Lung (tissue), 16 donors: ENCODE data around the gene TMEM108. TPM values are rescaled to one million over a fixed set of nuclear protein-coding genes. Genes with fewer than 3 reads are reported as not detected.
A peak's percentile ranks its signal among the peaks of the same experiment; 100 is the strongest.
"Not testable (repeated sequence)": the region's sequence is repeated elsewhere in the genome, so short reads cannot be mapped to it uniquely, and the experiment has no call there.

Source experiments
- ATAC-seq: fragments of 200-7000 bp; cut with Tn5 transposase; one replicate; pipeline ENCODE4 v1.9.1; 2020; ENCODE audit warnings: moderate number of reproducible peaks; ENCODE audit not compliant: insufficient read depth, low FRiP score
- DNase-seq, 3 donors: peaks; one replicate each; pipeline ENCODE4 v3.0.0-alpha.2; 2013 to 2017
- H3K27ac ChIP-seq, 2 donors: one replicate each; pipeline ENCODE4 v1.5.1; 2013; ENCODE audit warnings: mild to moderate bottlenecking in 2 of 2, moderate library complexity in 2 of 2, control low read depth in 1 of 2, inconsistent platforms in 1 of 2, low read depth in 1 of 2, low read length in 1 of 2
- H3K27me3 ChIP-seq, 3 donors: one replicate each; pipeline ENCODE4 v1.5.1; 2013; ENCODE audit warnings: low read length in 2 of 3; ENCODE audit not compliant: control insufficient read depth in 3 of 3, insufficient read depth in 3 of 3
- H3K36me3 ChIP-seq, 4 donors: one replicate each; pipeline ENCODE4 v1.5.1; 2013; ENCODE audit warnings: low read length in 4 of 4, mild to moderate bottlenecking in 1 of 4, moderate library complexity in 1 of 4; ENCODE audit not compliant: control insufficient read depth in 4 of 4, insufficient read depth in 4 of 4
- H3K4me1 ChIP-seq, 5 donors: one replicate each; pipeline ENCODE4 v1.5.1; 2013; ENCODE audit warnings: low read length in 5 of 5, mild to moderate bottlenecking in 2 of 5, moderate library complexity in 1 of 5; ENCODE audit not compliant: control insufficient read depth in 5 of 5, insufficient read depth in 5 of 5
- H3K4me3 ChIP-seq: one replicate; pipeline ENCODE4 v1.5.1; 2013; ENCODE audit warnings: mild to moderate bottlenecking, control low read depth, moderate library complexity
- H3K9ac ChIP-seq, 2 donors: one replicate each; pipeline ENCODE4 v1.5.1; 2013; ENCODE audit warnings: low read length in 2 of 2, control low read depth in 1 of 2; ENCODE audit not compliant: insufficient read depth in 1 of 2
- H3K9me3 ChIP-seq, 4 donors: one replicate each; pipeline ENCODE4 v1.5.1; 2013; ENCODE audit warnings: low read length in 3 of 4, mild to moderate bottlenecking in 1 of 4, moderate library complexity in 1 of 4; ENCODE audit not compliant: control insufficient read depth in 4 of 4, insufficient read depth in 3 of 4
- WGBS, 2 donors: extraction: QIAGEN DNeasy Blood & Tissue Kit; methylation state at CpG; one replicate each; pipeline ENCODE4 v1.1.7; 2013; 5-methylcytosine and 5-hydroxymethylcytosine counted together
- long read RNA-seq, 5 donors: transcript quantifications; one replicate each; lab custom pipeline, GENCODE V29; 2026
- polyA plus RNA-seq, 2 donors: library from polyadenylated mRNA; stranded (reverse); fragments of 200-250 nt; gene quantifications; one replicate each; pipeline ENCODE4 v1.2.1, GENCODE V29; 2013
- total RNA-seq, 2 donors: library from RNA; depleted of rRNA in 1 of 2; stranded (reverse); fragments of >200 nt in 1 of 2; gene quantifications; one replicate each; pipeline ENCODE4 v1.2.1, GENCODE V29; 2014 to 2021
- TF ChIP-seq, protein P1 (sequence below): IDR thresholded peaks from 2 replicates; pipeline ENCODE4 v1.5.1; 2012; ENCODE audit warnings: mild to moderate bottlenecking; ENCODE audit errors: control extremely low read depth, extremely low read depth
- donor health status: control.
- donor health status: control.
- donor health status: Bipolar disorder and iron deficiency.
- donor health status: healthy.
- donor health status: DM: yes; HTN: yes; CAD: no.

TMEM108 gene
- total RNA-seq (10 to 100 TPM in 1 of 2 donors, 1 to 10 TPM in 1; 9.8 to 16.9 TPM), polyA plus RNA-seq (1 to 10 TPM; 3.0 to 5.3 TPM)
- long read RNA-seq, donor 1, transcript TMEM108-201 (6 exons, 3,744 nt) = minor isoform, 5 of 54 reads
- long read RNA-seq, donor 1, transcript TMEM108-205 (3 exons, 1,929 nt) = major isoform, 19 of 54 reads
- long read RNA-seq, donor 1, partial matches to known transcripts = 25 of 54 reads
- long read RNA-seq, donor 1, other reads (novel, unspliced or antisense) = 0 of 54 reads
- long read RNA-seq, donor 2, partial matches to known transcripts = 7 of 9 reads
- long read RNA-seq, donor 2, other reads (novel, unspliced or antisense) = 0 of 9 reads
- long read RNA-seq, donor 3, transcript TMEM108-205 (3 exons, 1,929 nt) = major isoform, 11 of 20 reads
- long read RNA-seq, donor 3, partial matches to known transcripts = 5 of 20 reads
- long read RNA-seq, donor 3, other reads (novel, unspliced or antisense) = 0 of 20 reads
- long read RNA-seq, donor 4, partial matches to known transcripts = 13 of 20 reads
- long read RNA-seq, donor 4, other reads (novel, unspliced or antisense) = 0 of 20 reads
- long read RNA-seq, donor 5, transcript TMEM108-201 (6 exons, 3,744 nt) = minor isoform, 7 of 49 reads
- long read RNA-seq, donor 5, transcript TMEM108-202 (6 exons, 2,165 nt) = minor isoform, 6 of 49 reads
- long read RNA-seq, donor 5, transcript TMEM108-205 (3 exons, 1,929 nt) = major isoform, 17 of 49 reads
- long read RNA-seq, donor 5, partial matches to known transcripts = 19 of 49 reads
- long read RNA-seq, donor 5, other reads (novel, unspliced or antisense) = 0 of 49 reads

DNA sequence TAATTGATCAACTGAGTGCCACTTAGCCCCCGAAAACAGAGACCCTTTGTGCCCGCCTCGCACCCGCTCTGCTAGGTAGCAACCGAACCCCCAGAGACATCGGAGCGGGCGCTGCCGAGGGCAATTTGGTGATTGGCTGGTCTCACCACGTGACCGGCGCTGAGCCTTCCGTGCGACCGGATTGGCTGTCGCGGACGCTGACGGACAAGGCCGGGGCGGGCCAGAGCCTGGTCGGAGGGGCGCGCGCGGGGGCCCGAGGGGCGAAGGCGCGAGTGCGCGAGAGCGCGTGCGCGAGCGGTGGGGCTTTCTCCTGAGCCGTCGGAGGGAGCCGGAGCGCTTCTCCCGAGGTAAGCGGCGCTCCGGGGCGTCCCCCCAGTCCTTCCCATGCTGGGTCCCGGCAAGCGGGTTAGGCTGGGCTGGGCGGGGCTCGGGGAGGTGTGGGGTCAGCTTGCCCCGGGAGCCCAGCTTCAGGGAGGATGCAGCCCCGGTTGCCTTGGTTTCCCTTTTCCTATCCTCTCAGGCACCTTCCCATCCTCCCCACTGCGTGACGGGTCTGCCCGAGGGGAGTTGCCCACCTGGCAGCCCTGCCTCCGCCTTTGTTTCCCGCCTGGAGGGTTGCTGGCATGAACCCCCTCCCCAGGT is at the start of gene TMEM108:
TMEM108 (plus strand) TSS at position 303 of the 642 bp plus-strand sequence.
- H3K27ac ChIP-seq = peak within 1 kb of the TSS in 1 of 2 donors; percentile 62

DNA sequence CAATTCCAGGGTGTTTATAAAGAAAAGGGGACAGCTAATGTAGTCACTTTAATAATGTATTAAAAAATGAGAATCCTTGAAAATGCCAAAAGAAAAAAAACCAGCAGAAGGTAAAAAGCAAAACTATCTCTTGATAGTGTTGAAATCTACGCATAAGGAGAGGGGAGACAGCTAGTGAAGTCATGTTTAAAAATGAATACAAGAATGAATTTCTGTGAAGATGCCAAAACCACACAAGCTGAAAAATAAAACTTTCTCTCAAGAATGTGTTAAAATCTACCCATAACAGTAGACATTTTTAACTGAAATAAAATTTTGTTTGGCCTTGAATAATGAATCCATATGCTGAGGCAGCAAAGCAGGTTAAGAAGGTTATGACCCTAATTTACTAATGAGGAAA is 42.2 kb upstream of the TMEM108 start:
- TF ChIP-seq, protein P1, sequence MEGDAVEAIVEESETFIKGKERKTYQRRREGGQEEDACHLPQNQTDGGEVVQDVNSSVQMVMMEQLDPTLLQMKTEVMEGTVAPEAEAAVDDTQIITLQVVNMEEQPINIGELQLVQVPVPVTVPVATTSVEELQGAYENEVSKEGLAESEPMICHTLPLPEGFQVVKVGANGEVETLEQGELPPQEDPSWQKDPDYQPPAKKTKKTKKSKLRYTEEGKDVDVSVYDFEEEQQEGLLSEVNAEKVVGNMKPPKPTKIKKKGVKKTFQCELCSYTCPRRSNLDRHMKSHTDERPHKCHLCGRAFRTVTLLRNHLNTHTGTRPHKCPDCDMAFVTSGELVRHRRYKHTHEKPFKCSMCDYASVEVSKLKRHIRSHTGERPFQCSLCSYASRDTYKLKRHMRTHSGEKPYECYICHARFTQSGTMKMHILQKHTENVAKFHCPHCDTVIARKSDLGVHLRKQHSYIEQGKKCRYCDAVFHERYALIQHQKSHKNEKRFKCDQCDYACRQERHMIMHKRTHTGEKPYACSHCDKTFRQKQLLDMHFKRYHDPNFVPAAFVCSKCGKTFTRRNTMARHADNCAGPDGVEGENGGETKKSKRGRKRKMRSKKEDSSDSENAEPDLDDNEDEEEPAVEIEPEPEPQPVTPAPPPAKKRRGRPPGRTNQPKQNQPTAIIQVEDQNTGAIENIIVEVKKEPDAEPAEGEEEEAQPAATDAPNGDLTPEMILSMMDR = no peak
- 83 to 88% methylated on average over 1 of the region's 1 CpG for WGBS, 2 donors

More for the DNA sequence above, at the start of gene TMEM108:
- H3K9me3 ChIP-seq = no peaks in the 10 kb centered on the region
- peak within 1 kb of the TSS; percentile 44 to 82 for H3K9ac ChIP-seq
- H3K36me3 ChIP-seq = no peaks in the 10 kb centered on the region
- peak; percentile 85 for ATAC-seq
- peak; percentile 94 to 95 (median 94) for DNase-seq
- 2% methylated on average over 47 to 57 of the region's 57 CpGs for WGBS, 2 donors
- H3K4me1 ChIP-seq = peaks cover 0 to 43% (median 8%) of the 10 kb centered on the region in 5 donors
- peak within 1 kb of the TSS; percentile 92 for H3K4me3 ChIP-seq
- TF ChIP-seq, protein P1 = no peak
- H3K27me3 ChIP-seq = no peaks in the 10 kb centered on the region

DNA sequence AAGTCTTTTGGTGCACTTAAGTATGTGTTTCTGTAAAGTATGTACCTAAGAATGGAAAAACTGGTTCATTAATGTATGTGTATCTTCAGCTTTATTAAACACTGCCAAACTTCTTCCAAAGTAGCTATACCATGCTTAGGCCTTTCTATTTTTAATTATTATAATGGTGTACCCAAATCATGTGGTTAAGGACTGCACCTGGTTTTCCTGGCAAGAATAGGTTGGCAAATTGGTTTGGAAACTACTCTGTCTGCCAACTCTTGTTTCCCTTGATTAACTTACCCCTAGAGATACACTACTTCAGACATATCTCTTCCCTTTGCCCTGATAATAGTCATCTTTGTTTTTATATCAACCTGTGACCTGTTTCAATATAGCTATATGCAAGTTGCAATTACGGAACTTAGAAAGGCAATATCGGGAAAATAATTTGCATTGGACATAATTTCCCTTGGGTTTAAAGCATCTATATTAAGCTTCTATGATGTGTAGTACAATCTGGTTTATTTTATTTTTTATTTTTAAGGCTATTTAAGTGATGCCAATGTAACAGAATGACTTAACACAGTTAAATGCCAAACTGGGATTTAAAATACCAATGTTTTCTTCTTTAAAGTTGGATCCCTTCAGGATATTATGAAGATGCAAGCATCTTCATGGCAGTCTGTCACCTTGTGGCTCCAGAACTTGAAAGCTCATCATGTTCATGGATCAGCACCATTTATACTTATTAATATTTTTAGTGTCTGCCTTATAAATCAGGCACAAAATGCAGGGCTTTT is 40.6 kb upstream of the TMEM108 start:
- Histone ChIP-seq H3K9me3 (no peaks in the 10 kb centered on the region), H3K27ac (no peak overlapping the region), H3K36me3 (no peaks in the 10 kb centered on the region), H3K4me3 (no peak overlapping the region), H3K9ac (no peak overlapping the region), H3K27me3 (no peaks in the 10 kb centered on the region), H3K4me1 (no peaks in the 10 kb centered on the region)
- DNase-seq (no peak), ATAC-seq (no peak)
- 96 to 97% methylated on average over 2 of the region's 2 CpGs for WGBS, 2 donors
- TF ChIP-seq, protein P1 = no peak

More for the DNA sequence above, 42.2 kb upstream of the TMEM108 start:
- H3K9ac ChIP-seq = no peak overlapping the region
- ATAC-seq (no peak), DNase-seq (no peak)
- H3K27ac ChIP-seq = no peak overlapping the region
- H3K4me3 ChIP-seq = no peak overlapping the region
- no peaks in the 10 kb centered on the region for H3K4me1 ChIP-seq
- no peaks in the 10 kb centered on the region for H3K9me3 ChIP-seq
- H3K36me3 ChIP-seq = no peaks in the 10 kb centered on the region
- no peaks in the 10 kb centered on the region for H3K27me3 ChIP-seq

DNA sequence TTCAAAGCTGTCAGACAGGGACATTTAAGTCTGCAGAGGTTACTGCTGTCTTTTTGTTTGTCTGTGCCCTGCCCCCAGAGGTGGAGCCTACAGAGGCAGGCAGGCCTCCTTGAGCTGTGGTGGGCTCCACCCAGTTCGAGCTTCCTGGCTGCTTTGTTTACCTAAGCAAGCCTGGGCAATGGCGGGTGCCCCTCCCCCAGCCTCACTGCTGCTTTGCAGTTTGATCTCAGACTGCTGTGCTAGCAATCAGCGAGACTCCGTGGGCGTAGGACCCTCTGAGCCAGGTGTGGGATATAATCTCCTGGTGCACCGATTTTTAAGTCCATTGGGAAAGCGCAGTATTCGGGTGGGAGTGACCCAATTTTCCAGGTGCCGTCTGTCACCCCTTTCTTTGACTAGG is 33.2 kb upstream of the TMEM108 start:
- not testable (repeated sequence) for DNase-seq, ATAC-seq, H3K36me3 ChIP-seq, H3K4me1 ChIP-seq, H3K9me3 ChIP-seq, H3K27ac ChIP-seq, H3K4me3 ChIP-seq, H3K9ac ChIP-seq, H3K27me3 ChIP-seq
- 84 to 92% methylated on average over 7 to 9 of the region's 9 CpGs for WGBS, 2 donors
